ENCODE results near the gene TPRKB. TPM values are rescaled to one million over a fixed set of nuclear protein-coding genes. Genes with fewer than 3 reads are reported as not detected.
A peak's percentile ranks its signal among the peaks of the same experiment; 100 is the strongest.

TPRKB gene
- total and polyA plus RNA-seq, 3 donors from 2014 or later, result 29.0 to 72.2 (median 34.5) TPM

DNA sequence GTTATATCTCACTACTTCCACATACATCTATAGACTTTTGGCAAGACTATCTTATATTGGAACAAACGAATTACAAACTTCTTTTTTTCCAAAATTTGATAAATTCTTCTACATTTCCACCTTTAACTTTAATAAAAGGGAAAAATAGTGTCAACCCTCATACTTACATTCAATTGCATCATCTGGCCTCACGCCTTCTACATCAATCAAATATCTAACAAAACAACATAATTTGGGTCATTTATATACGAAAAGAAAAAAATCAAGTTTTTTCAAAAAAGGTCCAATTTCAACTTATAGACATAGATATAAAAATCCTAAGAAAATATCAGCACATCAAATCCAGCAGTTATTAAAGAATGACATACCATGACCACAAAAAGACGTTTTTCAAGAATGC lies 29.8 kb upstream of the TPRKB start:
- intact Hi-C loops (cut with DNase I; ENCODE audit: low total_unique reads), result no loop called here
- Histone ChIP-seq H3K36me3 (ENCODE audit: low read depth, missing control alignments) (peaks cover 2% of the 10 kb centered on the region), H3K4me3 (no peak overlapping the region), H3K27ac (no peak overlapping the region), H3K27me3 (no peaks in the 10 kb centered on the region), H3K4me1 (no peaks in the 10 kb centered on the region), H3K9me3 (no peaks in the 10 kb centered on the region)
- WGBS, 2 donors, result 91 to 95% methylated on average over 4 of the region's 4 CpGs
- no peak for DNase-seq
- TF ChIP-seq, protein P1, sequence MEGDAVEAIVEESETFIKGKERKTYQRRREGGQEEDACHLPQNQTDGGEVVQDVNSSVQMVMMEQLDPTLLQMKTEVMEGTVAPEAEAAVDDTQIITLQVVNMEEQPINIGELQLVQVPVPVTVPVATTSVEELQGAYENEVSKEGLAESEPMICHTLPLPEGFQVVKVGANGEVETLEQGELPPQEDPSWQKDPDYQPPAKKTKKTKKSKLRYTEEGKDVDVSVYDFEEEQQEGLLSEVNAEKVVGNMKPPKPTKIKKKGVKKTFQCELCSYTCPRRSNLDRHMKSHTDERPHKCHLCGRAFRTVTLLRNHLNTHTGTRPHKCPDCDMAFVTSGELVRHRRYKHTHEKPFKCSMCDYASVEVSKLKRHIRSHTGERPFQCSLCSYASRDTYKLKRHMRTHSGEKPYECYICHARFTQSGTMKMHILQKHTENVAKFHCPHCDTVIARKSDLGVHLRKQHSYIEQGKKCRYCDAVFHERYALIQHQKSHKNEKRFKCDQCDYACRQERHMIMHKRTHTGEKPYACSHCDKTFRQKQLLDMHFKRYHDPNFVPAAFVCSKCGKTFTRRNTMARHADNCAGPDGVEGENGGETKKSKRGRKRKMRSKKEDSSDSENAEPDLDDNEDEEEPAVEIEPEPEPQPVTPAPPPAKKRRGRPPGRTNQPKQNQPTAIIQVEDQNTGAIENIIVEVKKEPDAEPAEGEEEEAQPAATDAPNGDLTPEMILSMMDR (IDR thresholded peaks at IDR 0.05), result no peak
- TF ChIP-seq POLR2A (IDR thresholded peaks at IDR 0.05), result no peak

DNA sequence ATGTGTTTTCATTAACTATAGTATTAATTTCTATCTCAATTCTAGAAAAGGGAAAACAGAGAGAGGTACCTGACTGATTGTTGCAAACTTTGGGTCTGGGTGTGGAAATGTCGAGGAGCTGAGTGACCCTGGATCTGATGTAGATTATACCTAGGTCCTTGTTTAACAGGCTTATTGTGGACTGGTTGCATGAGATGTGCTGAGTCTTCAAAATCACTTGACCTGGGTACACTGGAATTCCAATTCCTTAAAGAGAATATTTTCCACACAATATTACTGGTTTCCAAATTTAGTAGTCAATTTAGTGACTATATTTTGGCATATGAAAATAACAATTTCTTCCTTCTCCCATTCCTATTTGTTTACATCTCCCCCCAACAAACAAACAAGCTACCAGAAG lies 29.2 kb upstream of the TPRKB start:
- no peak for DNase-seq
- intact Hi-C loops (cut with DNase I; ENCODE audit: low total_unique reads), result no loop called here
- Histone ChIP-seq H3K4me3 (no peak overlapping the region), H3K9me3 (no peaks in the 10 kb centered on the region), H3K4me1 (no peaks in the 10 kb centered on the region), H3K27ac (no peak overlapping the region), H3K36me3 (ENCODE audit: low read depth, missing control alignments) (peaks cover 2% of the 10 kb centered on the region), H3K27me3 (no peaks in the 10 kb centered on the region)
- WGBS, 2 donors, result 92 to 100% methylated on average over 1 of the region's 1 CpG
- no peak for TF ChIP-seq POLR2A (IDR thresholded peaks at IDR 0.05)

DNA sequence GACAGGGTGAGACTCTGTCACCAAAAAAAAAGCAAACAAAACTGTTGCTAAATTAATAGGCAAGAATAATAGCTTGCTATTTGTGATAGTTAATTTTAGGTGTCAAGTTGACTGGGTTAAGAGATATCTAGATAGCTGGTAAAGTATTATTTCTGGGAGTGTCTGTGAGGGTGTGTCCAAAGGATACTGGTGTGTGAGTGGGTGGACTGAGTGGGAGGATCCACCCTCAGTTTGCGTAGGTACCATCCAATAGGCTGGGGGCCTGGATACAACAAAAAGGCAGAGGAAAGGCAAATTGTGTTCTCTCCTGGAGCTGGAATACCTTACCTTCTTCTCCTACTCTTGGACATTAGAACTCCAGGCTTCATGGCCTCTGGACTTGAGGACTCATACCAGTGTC lies 27.8 kb upstream of the TPRKB start:
- TF ChIP-seq POLR2A (IDR thresholded peaks at IDR 0.05), result no peak
- TF ChIP-seq, protein P1 (IDR thresholded peaks at IDR 0.05), result no peak
- Histone ChIP-seq H3K9me3 (no peaks in the 10 kb centered on the region), H3K27ac (no peak overlapping the region), H3K27me3 (no peaks in the 10 kb centered on the region), H3K4me3 (no peak overlapping the region), H3K4me1 (no peaks in the 10 kb centered on the region), H3K36me3 (ENCODE audit: low read depth, missing control alignments) (peaks cover 2% of the 10 kb centered on the region)
- DNase-seq, result no peak
- 88 to 100% methylated on average over 1 of the region's 1 CpG for WGBS, 2 donors
- intact Hi-C loops (cut with DNase I; ENCODE audit: low total_unique reads), result no loop called here

DNA sequence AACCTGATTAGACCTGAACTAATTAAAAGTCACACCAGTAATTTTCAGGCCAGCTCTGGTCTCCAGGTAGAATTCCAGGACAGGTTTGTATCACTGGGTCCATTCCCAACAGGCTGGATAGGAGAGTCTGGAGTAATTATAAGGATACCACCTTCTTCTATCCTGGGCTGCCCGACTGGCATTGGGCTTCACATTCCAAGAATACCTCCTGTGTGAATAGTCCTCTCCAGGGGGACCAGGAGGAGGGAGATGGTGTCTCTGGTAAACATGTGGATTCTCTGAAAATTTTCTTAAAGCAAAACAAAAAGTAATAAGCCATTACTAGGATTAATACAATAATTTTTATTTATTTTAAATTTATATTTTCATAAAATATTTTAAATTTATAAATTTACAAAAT lies 25.4 kb upstream of the TPRKB start:
- Histone ChIP-seq H3K27me3 (no peaks in the 10 kb centered on the region), H3K36me3 (ENCODE audit: low read depth, missing control alignments) (peaks cover 2% of the 10 kb centered on the region), H3K4me3 (no peak overlapping the region), H3K9me3 (no peaks in the 10 kb centered on the region), H3K27ac (no peak overlapping the region), H3K4me1 (peaks cover 6% of the 10 kb centered on the region)
- intact Hi-C loops (cut with DNase I; ENCODE audit: low total_unique reads), result no loop called here
- 71 to 83% methylated on average over 1 of the region's 1 CpG for WGBS, 2 donors
- DNase-seq, result no peak
- TF ChIP-seq POLR2A (IDR thresholded peaks at IDR 0.05), result no peak
- TF ChIP-seq, protein P1 (IDR thresholded peaks at IDR 0.05), result no peak

DNA sequence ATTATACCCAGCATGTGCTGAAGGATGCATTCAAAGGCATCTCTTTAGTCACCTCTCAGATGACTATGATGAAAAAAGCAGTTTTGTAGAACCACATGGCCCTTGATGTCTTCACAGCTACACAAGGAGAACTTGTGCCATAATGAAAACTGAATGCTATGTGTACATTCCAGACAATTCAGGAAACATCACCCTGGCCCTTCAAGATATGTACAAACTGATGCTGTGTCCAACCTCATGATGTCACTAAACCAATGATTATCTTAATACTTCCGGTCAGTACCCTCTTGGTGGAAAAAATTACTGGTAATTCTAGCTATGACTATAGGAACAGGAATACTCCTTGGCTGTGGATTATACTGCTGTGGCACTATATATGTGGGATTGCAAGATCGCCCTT lies 22.8 kb upstream of the TPRKB start:
- Histone ChIP-seq H3K27ac (peak overlapping the region in 1 of 2 donors; percentile 16), H3K9me3 (no peaks in the 10 kb centered on the region), H3K27me3 (no peaks in the 10 kb centered on the region), H3K4me3 (no peak overlapping the region), H3K4me1 (peaks cover 6% of the 10 kb centered on the region), H3K36me3 (ENCODE audit: low read depth, missing control alignments) (no peaks in the 10 kb centered on the region)
- DNase-seq, result no peak
- WGBS, 2 donors, result 88 to 91% methylated on average over 2 of the region's 2 CpGs
- intact Hi-C loops (cut with DNase I; ENCODE audit: low total_unique reads), result no loop called here
- TF ChIP-seq, protein P1 (IDR thresholded peaks at IDR 0.05), result no peak
- TF ChIP-seq POLR2A (IDR thresholded peaks at IDR 0.05), result no peak

All from testis (tissue), 3 donors.